ENCODE results near the gene EIF5AL1. TPM values are rescaled to one million over a fixed set of nuclear protein-coding genes. Genes with fewer than 3 reads are reported as not detected.

EIF5AL1 gene
- total RNA-seq = 0.12 and 0.27 TPM in 2 replicates

- intact Hi-C loops (cut with micrococcal nuclease) = loop anchor here (10.0 kb wide), 1 partner anchor 733 kb away; no protein-coding TSS in a partner anchor
These were observed at the start of gene EIF5AL1 for GRCh38 chr10:79511891-79512583. EIF5AL1 (plus strand) TSS chr10:79512533; CDS start chr10:79512650, 117 bp downstream.

- intact Hi-C loops (cut with micrococcal nuclease) = loop anchor here (1.0 kb wide), 1 partner anchor 18 kb away; no protein-coding TSS in a partner anchor
These were observed 48.5 kb upstream of the EIF5AL1 start for GRCh38 chr10:79463578-79464496.

- intact Hi-C loops (cut with micrococcal nuclease) = no loop called here
These were observed 47.0 kb upstream of the EIF5AL1 start for GRCh38 chr10:79465341-79465740.

GRCh38 chr10:79468015-79468560 lies 44.2 kb upstream of the EIF5AL1 start:
- intact Hi-C loops (cut with micrococcal nuclease) = no loop called here

GRCh38 chr10:79468841-79469585 lies 43.3 kb upstream of the EIF5AL1 start:
- intact Hi-C loops (cut with micrococcal nuclease) = no loop called here

GRCh38 chr10:79470096-79470495 lies 42.2 kb upstream of the EIF5AL1 start:
- intact Hi-C loops (cut with micrococcal nuclease) = no loop called here

GRCh38 chr10:79471776-79472175 lies 40.6 kb upstream of the EIF5AL1 start:
- intact Hi-C loops (cut with micrococcal nuclease) = no loop called here

- intact Hi-C loops (cut with micrococcal nuclease) = no loop called here
These were observed 39.9 kb upstream of the EIF5AL1 start for GRCh38 chr10:79472449-79472848.

- intact Hi-C loops (cut with micrococcal nuclease) = no loop called here
These were observed 39.4 kb upstream of the EIF5AL1 start for GRCh38 chr10:79472951-79473350.

- intact Hi-C loops (cut with micrococcal nuclease) = no loop called here
These were observed 38.7 kb upstream of the EIF5AL1 start for GRCh38 chr10:79473496-79474095.

- intact Hi-C loops (cut with micrococcal nuclease) = no loop called here
These were observed 37.1 kb upstream of the EIF5AL1 start for GRCh38 chr10:79475119-79475653.

- intact Hi-C loops (cut with micrococcal nuclease) = no loop called here
These were observed 36.5 kb upstream of the EIF5AL1 start for GRCh38 chr10:79475877-79476276.

GRCh38 chr10:79476645-79477044 lies 35.7 kb upstream of the EIF5AL1 start:
- intact Hi-C loops (cut with micrococcal nuclease) = no loop called here

GRCh38 chr10:79477456-79477855 lies 34.9 kb upstream of the EIF5AL1 start:
- intact Hi-C loops (cut with micrococcal nuclease) = no loop called here

GRCh38 chr10:79479283-79479909 lies 32.9 kb upstream of the EIF5AL1 start:
- intact Hi-C loops (cut with micrococcal nuclease) = no loop called here

- intact Hi-C loops (cut with micrococcal nuclease) = no loop called here
These were observed 30.0 kb upstream of the EIF5AL1 start for GRCh38 chr10:79482304-79482703.

- intact Hi-C loops (cut with micrococcal nuclease) = no loop called here
These were observed 29.6 kb upstream of the EIF5AL1 start for GRCh38 chr10:79482741-79483140.

- intact Hi-C loops (cut with micrococcal nuclease) = no loop called here
These were observed 29.0 kb upstream of the EIF5AL1 start for GRCh38 chr10:79483299-79483698.

- intact Hi-C loops (cut with micrococcal nuclease) = no loop called here
These were observed 28.4 kb upstream of the EIF5AL1 start for GRCh38 chr10:79483948-79484347.

- intact Hi-C loops (cut with micrococcal nuclease) = no loop called here
These were observed 27.9 kb upstream of the EIF5AL1 start for GRCh38 chr10:79484476-79484875.

All from T-helper 1 cell treated with Interleukin-12 subunit alpha and Interleukin-12 subunit beta and Interleukin-4 antibody, amounts not matched to agents 30 ng/mL and 1 ng/mL, for 36 hours (primary cell).